SH-SY5Y (cell line): Measurements from ENCODE around the gene TAF4.

Experiments used
- GATA2 ChIP-seq: IDR thresholded peaks from 2 replicates; pipeline ENCODE4 v1.6.1; 2011; ENCODE audit warnings: mild to moderate bottlenecking, low read depth, low read length
- GATA3 ChIP-seq: IDR thresholded peaks from 2 replicates; pipeline ENCODE4 v1.6.1; 2011; ENCODE audit warnings: low read depth, mild to moderate bottlenecking, low read length, moderate library complexity

GRCh38 chr20:62011938-62012534 lies 53.6 kb downstream of the TAF4 start:
- TF ChIP-seq GATA2 (no peak), GATA3 (no peak)
